GM10266 (cell line): ENCODE results near the gene OR5A1.

Experiments used
- DNase-seq: peaks from one replicate; pipeline ENCODE4 v3.0.0; 2012; ENCODE audit errors: extremely low spot score
- CTCF ChIP-seq: IDR thresholded peaks from 2 replicates; pipeline ENCODE4 v1.5.1; 2012; ENCODE audit warnings: mild to moderate bottlenecking, low read depth; ENCODE audit not compliant: control insufficient read depth, insufficient read depth; ENCODE audit errors: missing control alignments

OR5A1 gene

GRCh38 chr11:59416613-59417012 is 19.7 kb upstream of the OR5A1 start:
- TF ChIP-seq CTCF = no peak
- no peak for DNase-seq

- no peak for DNase-seq
These were observed 19.2 kb upstream of the OR5A1 start for GRCh38 chr11:59417023-59417422.

GRCh38 chr11:59418156-59418555 is 18.1 kb upstream of the OR5A1 start:
- DNase-seq = no peak
- no peak for TF ChIP-seq CTCF

More at GRCh38 chr11:59417023-59417422, 19.2 kb upstream of the OR5A1 start:
- no peak for TF ChIP-seq CTCF

- DNase-seq = no peak
- no peak for TF ChIP-seq CTCF
These were observed 12.4 kb upstream of the OR5A1 start for GRCh38 chr11:59423835-59424234.

GRCh38 chr11:59425131-59425530 is 11.1 kb upstream of the OR5A1 start:
- TF ChIP-seq CTCF = no peak
- no peak for DNase-seq

- DNase-seq = no peak
- no peak for TF ChIP-seq CTCF
These were observed 9.8 kb upstream of the OR5A1 start, which contains the start of gene OR5A2 for GRCh38 chr11:59426361-59427067. OR5A2 (minus strand) TSS chr11:59426413; CDS start chr11:59422953, 3,460 bp downstream.

GRCh38 chr11:59427068-59427382 is 9.2 kb upstream of the OR5A1 start:
- no peak for TF ChIP-seq CTCF

More at GRCh38 chr11:59427068-59427382, 9.2 kb upstream of the OR5A1 start:
- DNase-seq = no peak
